Stomach smooth muscle (tissue), 2 donors: ENCODE results near the gene C17orf58.

ENCODE experiments used
- H3K27ac ChIP-seq: one replicate; pipeline ENCODE4 v1.7.0; 2013; ENCODE audit warnings: mild to moderate bottlenecking, low read length, inconsistent platforms
- H3K27me3 ChIP-seq, 2 donors: one replicate each; pipeline ENCODE4 v1.7.0; 2013; ENCODE audit warnings: low read length in 2 of 2; ENCODE audit not compliant: insufficient read depth in 2 of 2, control insufficient read depth in 1 of 2
- H3K36me3 ChIP-seq, 2 donors: one replicate each; pipeline ENCODE4 v1.7.0; 2013; ENCODE audit warnings: low read length in 2 of 2; ENCODE audit not compliant: control insufficient read depth in 2 of 2, insufficient read depth in 2 of 2
- H3K4me1 ChIP-seq: one replicate; pipeline ENCODE4 v1.7.0; 2013; ENCODE audit warnings: low read length; ENCODE audit not compliant: control insufficient read depth, insufficient read depth
- H3K4me3 ChIP-seq, 2 donors: one replicate each; pipeline ENCODE4 v1.7.0; 2013; ENCODE audit warnings: low read length in 2 of 2
- H3K9ac ChIP-seq, 2 donors: one replicate each; pipeline ENCODE4 v1.7.0; 2013; ENCODE audit warnings: low read length in 2 of 2, mild to moderate bottlenecking in 1 of 2
- H3K9me3 ChIP-seq, 2 donors: one replicate each; pipeline ENCODE4 v1.7.0; 2013; ENCODE audit warnings: low read length in 2 of 2; ENCODE audit not compliant: control insufficient read depth in 2 of 2
- donor health status: healthy.
- donor health status: Pancreatic carcinoma.

Gene C17orf58

DNA sequence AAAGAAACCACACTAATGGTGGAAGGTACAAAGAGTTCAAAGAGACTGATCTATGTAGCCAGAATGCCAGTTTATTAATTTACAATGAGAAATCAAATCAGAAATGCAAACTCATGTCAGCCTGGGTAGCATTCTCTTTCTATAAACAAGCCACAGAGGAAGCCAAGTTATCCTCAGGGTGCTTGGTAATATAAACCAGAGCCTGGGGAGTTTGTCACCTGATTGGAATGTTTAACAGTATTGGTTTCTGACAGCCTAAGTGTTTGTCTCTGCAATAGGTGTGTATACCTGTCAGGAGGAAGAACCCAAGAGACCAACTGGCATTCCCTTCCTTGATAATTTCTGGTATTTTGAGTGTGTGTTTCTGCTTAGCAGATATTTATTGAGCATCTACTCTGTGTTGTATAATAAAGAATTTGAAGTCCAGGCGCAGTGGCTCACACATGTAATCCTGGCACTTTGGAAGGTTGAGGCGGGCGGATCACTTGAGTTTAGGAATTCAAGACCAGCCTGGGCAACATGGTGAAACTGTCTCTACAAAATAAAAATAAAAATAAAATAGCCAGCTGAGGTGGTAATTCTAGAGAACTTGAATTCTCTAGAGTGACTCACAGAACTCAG, 3.1 kb upstream of the C17orf58 start:
- peaks cover 13% of the 10 kb centered on the region for H3K4me1 ChIP-seq
- H3K36me3 ChIP-seq: no peaks in the 10 kb centered on the region
- no peaks in the 10 kb centered on the region for H3K9me3 ChIP-seq
- H3K27me3 ChIP-seq: no peaks in the 10 kb centered on the region
- no peak overlapping the region for H3K9ac ChIP-seq
- no peak overlapping the region for H3K4me3 ChIP-seq
- H3K27ac ChIP-seq: no peak overlapping the region

DNA sequence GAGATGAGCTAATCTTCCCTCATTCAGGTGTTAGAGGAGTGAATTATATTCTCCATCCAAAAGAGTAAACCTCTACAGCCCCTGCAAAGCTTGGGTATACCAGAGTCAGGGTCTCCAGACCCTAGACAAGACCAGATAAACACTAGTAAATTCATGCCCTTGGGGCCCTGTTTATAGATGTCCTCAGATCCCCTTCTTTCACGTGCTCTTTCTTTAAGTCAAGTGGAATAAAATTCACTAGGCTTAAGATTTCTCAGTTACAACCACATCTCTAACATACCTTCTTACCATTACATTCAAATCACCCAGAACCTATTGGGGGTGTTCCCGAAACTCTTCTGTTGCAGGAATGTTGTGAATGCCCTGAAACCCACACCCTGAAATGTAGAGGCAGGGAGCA, 2.2 kb upstream of the C17orf58 start:
- H3K27ac ChIP-seq: no peak overlapping the region
- H3K4me3 ChIP-seq: no peak overlapping the region
- H3K9me3 ChIP-seq: no peaks in the 10 kb centered on the region
- H3K27me3 ChIP-seq: no peaks in the 10 kb centered on the region
- H3K36me3 ChIP-seq: no peaks in the 10 kb centered on the region
- no peak overlapping the region for H3K9ac ChIP-seq
- H3K4me1 ChIP-seq: peaks cover 16% of the 10 kb centered on the region

DNA sequence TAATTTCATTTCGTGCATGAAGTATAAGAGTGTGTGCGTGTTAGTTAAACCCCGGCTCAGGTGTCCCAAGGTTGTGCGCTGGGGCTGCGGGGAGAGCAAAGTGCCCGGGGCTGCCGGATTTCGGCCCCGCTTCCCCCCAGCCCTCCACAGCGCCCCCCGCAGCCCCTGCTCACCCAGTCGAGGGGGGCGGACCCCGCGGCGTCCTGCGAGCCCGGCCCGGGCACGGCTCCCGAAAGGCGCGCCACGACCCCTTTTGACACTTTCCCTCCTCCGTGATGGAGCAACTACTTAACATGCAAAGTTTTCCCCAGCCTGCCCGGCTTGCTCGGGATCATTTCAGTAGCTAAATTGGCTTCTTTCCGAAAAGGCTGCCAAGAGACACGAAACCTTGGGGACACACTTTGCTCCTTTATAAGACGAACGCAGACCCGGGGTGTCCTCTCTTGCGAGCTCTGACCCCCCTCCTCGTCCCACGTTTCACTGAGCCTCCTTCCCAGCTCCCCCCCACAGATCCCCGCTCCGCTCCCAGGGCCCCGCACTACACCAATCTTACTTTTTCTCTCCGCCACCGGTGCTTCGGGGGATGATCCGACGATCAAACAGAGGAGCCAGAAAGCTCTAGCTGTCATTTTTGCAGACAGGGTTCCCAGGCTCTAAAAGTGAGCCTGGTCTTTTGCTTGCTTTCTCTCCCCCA, 552 bp downstream of the C17orf58 start:
- peak overlapping the region; percentile 18 for H3K27ac ChIP-seq
- peaks cover 24% of the 10 kb centered on the region for H3K4me1 ChIP-seq
- peak overlapping the region; percentile 64 to 71 for H3K9ac ChIP-seq
- H3K36me3 ChIP-seq: no peaks in the 10 kb centered on the region
- H3K9me3 ChIP-seq: no peaks in the 10 kb centered on the region
- no peaks in the 10 kb centered on the region for H3K27me3 ChIP-seq
- H3K4me3 ChIP-seq: peak overlapping the region; percentile 79 to 80

DNA sequence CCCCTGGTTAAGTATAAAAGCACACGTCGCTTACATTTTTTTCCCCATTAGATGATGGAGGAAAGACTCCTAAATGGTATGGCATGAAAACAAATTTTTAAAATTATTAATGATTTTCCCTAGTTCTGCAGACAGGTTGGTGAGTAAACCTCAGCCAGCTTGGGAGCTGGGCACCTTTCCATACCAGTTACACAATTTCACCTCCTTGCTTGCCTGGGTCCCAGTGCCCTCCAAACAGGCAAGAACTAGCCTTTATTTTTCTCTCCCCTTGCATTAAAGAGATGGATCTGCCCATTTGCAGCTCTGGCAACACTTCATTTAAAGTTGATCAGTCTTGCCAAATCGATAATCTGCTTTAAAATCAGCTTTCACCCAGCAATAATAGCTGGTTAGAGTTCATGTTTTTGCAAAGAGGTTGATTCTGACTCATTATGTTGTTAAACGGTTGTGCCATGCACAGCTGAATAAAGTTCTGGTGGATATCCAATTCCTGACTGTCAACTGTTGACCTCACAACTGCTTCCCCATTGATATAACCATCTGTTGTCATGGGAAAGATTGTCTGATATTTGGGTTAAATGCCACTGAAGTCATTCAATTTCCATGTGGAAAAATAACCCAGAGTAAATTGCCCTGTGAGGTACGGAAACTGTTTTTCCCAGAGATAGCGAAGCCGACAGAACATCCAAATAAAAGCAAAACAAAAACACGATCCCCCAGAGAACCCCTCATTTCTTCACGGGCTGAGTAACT, 1.3 kb downstream of the C17orf58 start:
- H3K36me3 ChIP-seq: no peaks in the 10 kb centered on the region
- H3K27ac ChIP-seq: peak overlapping the region; percentile 18
- peaks cover 24% of the 10 kb centered on the region for H3K4me1 ChIP-seq
- no peaks in the 10 kb centered on the region for H3K27me3 ChIP-seq
- H3K9ac ChIP-seq: peak overlapping the region in 1 of 2 donors; percentile 64
- H3K4me3 ChIP-seq: peak overlapping the region; percentile 79 to 80
- no peaks in the 10 kb centered on the region for H3K9me3 ChIP-seq

DNA sequence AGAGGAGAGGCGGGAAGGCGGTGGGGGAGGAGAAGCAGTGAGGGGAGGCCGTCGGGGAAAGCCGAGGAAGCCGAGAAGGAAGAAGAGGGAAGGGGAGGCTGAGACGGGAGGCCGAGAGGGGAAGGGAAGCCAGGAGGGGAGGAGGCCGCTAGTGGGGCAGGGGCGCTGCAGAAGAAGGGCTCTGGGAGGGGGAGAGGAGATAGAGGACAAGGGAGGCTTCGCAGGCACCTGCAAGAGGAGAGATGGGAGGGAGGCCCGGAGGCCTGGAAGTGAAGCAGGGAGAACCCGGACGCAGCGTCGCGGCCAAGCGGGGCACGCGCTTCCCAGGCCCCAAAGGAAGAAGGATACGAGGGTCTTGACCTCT, 2.3 kb downstream of the C17orf58 start:
- no peaks in the 10 kb centered on the region for H3K9me3 ChIP-seq
- H3K4me1 ChIP-seq: peaks cover 24% of the 10 kb centered on the region
- H3K9ac ChIP-seq: peak overlapping the region; percentile 82 to 89
- H3K27ac ChIP-seq: peak overlapping the region; percentile 89
- peak overlapping the region; percentile 67 to 81 for H3K4me3 ChIP-seq
- no peaks in the 10 kb centered on the region for H3K36me3 ChIP-seq
- no peaks in the 10 kb centered on the region for H3K27me3 ChIP-seq

DNA sequence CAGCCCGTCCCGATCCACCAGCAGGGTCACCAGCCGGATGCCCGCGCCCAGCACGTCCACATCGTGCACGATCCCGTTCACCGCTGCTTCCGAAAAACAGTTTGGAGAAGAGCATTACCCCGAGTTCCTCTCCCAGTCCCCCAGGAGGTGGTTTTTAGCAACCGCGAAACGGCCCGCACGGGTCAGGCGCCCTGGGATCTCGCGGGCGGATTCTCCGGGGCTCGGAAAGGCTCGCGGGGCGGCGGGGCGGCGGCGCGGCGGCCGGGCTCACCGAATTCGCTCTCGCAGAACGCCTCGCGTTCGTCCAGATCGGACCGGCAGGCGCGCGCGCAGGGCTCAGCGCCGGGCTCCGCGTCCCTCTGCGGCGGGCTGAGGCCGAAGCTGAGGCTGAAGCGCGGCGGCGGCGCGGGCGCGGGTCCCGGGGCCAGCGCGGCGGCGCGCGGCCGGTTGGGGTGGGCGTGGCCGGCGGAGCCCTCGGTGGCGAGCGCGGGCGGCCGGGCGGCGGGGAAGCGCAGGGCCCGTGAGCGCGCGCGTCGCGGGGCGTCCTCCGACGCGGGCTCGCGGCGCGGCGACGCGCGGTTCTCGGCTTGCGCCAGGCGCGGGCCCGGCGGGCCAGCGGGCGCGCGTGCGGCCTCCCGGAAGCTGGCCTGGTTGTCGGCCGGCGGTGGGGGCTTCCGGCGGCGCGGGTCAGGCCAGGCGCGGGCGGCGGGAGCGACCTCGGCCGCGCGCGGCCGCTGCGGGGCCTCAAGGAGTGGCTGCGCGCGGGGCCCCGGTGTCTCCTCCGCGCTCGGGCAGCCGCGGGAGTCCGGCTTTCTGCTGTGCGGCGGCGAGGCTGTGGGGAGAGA, 2.9 kb downstream of the C17orf58 start:
- no peaks in the 10 kb centered on the region for H3K27me3 ChIP-seq
- H3K27ac ChIP-seq: peak overlapping the region; percentile 89
- H3K4me3 ChIP-seq: peak overlapping the region; percentile 78 to 88
- peaks cover 24% of the 10 kb centered on the region for H3K4me1 ChIP-seq
- H3K9ac ChIP-seq: peak overlapping the region; percentile 83 to 89
- no peaks in the 10 kb centered on the region for H3K9me3 ChIP-seq
- no peaks in the 10 kb centered on the region for H3K36me3 ChIP-seq

DNA sequence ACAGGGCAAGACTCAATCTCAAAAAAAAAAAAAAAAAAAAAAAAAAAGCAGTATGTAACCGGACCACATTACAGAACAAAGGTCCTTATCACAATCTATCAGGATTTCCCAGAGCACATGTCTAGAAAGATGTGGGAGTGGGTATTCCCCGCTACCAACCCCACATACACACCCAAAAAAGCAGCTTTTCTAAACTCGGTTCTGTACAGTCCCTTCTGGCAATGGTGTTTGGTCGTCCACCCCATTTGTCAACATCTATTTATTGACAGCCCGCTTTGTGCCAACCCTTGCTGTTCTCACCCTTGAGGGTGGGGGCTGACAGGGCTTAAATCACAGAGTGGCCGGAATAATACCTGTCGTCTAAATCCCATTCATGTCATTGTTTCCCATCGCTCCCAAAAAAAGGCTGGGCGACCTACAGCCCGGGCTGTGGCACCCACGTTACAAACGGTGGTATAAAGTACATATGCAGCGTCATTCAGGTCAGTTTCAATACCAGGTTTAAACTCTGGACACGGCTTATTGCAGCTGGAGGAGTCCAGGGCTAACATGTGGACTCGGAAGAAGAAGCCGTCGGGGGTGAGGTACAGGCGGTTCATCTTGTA, 3.6 kb downstream of the C17orf58 start:
- Histone ChIP-seq H3K4me1 (peaks cover 24% of the 10 kb centered on the region), H3K27me3 (no peaks in the 10 kb centered on the region), H3K36me3 (no peaks in the 10 kb centered on the region), H3K9me3 (no peaks in the 10 kb centered on the region), H3K9ac (peak overlapping the region; percentile 83 to 84), H3K27ac (peak overlapping the region; percentile 83), H3K4me3 (peak overlapping the region; percentile 78 to 88)

DNA sequence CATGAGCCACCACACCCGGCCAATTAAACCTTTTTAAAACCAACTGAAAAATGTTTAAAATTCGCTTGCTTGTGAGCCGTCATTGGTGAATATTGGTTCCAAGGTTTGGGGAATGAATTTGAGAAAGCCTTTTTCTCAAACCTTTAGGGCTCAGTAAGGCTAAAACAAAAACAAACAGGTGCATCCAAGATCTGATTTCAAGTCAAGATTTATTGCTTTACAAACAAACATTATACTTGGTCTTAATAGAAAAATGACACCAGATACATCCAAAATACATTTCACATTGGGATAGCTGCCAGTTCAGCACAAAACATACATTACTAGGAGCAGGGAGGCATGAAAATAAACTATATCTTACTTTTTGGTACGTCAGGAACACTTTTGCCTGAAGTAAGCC, 5.4 kb downstream of the C17orf58 start:
- no peaks in the 10 kb centered on the region for H3K36me3 ChIP-seq
- H3K4me1 ChIP-seq: peaks cover 24% of the 10 kb centered on the region
- H3K4me3 ChIP-seq: no peak overlapping the region
- no peak overlapping the region for H3K9ac ChIP-seq
- no peaks in the 10 kb centered on the region for H3K27me3 ChIP-seq
- H3K9me3 ChIP-seq: no peaks in the 10 kb centered on the region
- no peak overlapping the region for H3K27ac ChIP-seq

DNA sequence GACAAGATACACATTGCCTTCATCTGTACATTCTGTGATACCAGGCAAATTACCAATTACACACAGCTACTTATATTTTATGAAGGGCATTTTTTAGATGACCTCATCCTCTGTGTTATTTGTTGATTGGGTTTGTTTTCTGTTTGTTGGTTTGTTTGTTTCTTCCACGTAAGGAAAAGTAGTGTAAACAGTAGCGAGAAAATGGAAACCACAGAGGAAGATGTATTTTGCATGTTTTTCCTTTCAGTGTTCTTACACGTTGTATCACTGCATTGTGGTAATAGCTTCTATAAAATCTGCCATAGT, 12.9 kb downstream of the C17orf58 start:
- no peak overlapping the region for H3K4me3 ChIP-seq
- no peak overlapping the region for H3K9ac ChIP-seq
- H3K4me1 ChIP-seq: no peaks in the 10 kb centered on the region
- H3K9me3 ChIP-seq: no peaks in the 10 kb centered on the region
- no peaks in the 10 kb centered on the region for H3K27me3 ChIP-seq
- peaks cover 2 to 7% of the 10 kb centered on the region in 2 donors for H3K36me3 ChIP-seq
- no peak overlapping the region for H3K27ac ChIP-seq

DNA sequence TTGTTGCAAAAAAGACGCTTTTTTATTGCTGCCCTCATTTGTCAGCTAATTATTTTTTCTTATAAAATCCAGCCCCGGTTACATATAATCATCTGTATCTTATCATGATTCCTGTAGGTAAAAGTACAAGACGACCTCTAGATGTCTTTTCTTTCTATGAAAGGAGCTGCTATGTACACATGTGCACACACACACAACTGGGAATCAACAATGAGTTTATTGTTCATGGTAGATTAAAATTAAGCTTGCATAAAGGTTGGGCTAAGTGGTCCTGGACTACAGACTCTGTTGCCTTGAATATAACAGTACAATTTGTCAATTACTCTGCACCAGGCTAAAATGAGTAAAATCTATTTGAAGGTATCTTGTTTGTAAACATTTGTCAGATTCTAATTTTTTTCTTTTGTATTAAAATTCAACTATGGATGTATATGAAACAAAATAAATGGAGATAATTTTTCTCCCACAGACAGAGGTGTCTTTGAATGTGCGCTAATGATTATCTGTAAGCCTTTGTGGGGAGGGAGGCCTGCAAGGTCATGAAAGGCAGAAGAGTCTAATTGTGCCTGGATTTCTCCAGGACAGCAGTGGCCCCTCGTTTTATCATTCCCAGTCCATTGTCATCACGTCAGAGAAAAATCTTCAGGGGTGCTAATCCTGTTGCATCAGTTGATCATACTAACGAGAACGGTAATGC, 13.4 kb downstream of the C17orf58 start:
- Histone ChIP-seq H3K4me3 (no peak overlapping the region), H3K27ac (no peak overlapping the region), H3K27me3 (no peaks in the 10 kb centered on the region), H3K36me3 (peaks cover 2 to 7% of the 10 kb centered on the region in 2 donors), H3K9ac (no peak overlapping the region), H3K4me1 (no peaks in the 10 kb centered on the region), H3K9me3 (no peaks in the 10 kb centered on the region)
